ENCODE measurements around the gene PAFAH2. TPM values are rescaled to one million over a fixed set of nuclear protein-coding genes. Genes with fewer than 3 reads are reported as not detected.

The PAFAH2 gene
- total and polyA plus RNA-seq, 4 donors, result 9.0 to 13.8 (median 10.8) TPM

DNA sequence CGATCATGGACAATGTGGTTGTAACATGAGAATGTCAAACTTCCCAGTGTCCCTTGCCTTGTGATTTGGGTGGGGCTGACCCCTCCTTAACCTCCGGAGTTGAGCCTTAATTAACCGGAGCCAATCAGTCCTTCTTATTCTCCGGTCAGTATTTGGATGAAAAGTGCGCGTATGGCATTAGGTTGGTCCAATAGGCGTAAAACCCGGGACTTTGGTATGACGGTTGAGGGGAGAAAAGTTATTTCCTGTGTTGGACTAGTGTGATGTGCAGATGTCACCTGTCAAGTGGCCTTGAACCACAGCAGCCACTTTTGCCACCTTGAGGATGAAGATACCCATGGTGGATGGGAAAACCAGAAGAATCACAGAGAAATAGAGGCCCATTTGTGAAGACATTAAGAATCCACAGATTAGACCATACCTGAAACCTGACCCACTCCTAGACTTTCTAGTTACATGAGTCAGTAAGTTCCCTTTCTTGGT is 5.1 kb downstream of the PAFAH2 start (continued):
- TF ChIP-seq, protein P1, sequence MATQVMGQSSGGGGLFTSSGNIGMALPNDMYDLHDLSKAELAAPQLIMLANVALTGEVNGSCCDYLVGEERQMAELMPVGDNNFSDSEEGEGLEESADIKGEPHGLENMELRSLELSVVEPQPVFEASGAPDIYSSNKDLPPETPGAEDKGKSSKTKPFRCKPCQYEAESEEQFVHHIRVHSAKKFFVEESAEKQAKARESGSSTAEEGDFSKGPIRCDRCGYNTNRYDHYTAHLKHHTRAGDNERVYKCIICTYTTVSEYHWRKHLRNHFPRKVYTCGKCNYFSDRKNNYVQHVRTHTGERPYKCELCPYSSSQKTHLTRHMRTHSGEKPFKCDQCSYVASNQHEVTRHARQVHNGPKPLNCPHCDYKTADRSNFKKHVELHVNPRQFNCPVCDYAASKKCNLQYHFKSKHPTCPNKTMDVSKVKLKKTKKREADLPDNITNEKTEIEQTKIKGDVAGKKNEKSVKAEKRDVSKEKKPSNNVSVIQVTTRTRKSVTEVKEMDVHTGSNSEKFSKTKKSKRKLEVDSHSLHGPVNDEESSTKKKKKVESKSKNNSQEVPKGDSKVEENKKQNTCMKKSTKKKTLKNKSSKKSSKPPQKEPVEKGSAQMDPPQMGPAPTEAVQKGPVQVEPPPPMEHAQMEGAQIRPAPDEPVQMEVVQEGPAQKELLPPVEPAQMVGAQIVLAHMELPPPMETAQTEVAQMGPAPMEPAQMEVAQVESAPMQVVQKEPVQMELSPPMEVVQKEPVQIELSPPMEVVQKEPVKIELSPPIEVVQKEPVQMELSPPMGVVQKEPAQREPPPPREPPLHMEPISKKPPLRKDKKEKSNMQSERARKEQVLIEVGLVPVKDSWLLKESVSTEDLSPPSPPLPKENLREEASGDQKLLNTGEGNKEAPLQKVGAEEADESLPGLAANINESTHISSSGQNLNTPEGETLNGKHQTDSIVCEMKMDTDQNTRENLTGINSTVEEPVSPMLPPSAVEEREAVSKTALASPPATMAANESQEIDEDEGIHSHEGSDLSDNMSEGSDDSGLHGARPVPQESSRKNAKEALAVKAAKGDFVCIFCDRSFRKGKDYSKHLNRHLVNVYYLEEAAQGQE (IDR thresholded peaks at IDR 0.05), result no peak

DNA sequence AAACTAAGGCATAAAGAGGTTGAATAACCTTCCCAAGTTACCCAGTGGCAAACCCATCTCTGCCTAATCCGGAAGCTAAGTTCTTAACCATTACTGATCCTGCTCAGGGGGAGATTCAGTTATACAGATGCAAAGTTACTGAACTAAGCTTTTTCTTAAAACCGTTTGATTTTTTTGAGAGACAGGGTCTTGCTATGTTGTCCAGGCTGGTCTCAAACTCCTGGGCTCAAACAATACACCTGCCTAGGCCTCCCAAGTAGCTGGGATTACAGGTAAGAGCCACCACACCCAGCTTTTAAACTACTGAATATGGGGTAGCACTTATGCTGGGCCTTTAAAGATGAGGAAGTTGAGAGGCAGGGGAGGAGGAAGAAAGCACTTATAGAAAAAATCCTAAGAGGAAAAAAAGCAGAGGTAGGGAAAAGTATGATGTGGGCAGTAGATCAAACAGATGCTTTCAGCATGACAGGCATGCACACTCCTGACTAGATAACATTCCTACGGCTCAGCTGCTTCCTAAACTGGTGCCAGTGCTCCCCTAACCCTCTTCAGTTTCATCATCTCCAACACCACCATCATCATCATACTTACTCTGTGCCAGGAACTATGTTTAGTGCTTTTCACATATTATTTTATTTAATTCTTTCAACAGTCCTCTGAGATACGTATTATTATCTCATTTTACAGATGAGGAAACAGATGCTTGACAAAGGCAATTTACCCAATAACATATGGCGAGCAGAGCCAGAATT is 5.8 kb downstream of the PAFAH2 start:
- Histone ChIP-seq H3K4me1 (ENCODE audit: control insufficient read depth in 4 of 4, insufficient read depth in 4 of 4, low read length in 3 of 4) (peaks cover 2 to 8% (median 6%) of the 10 kb centered on the region in 4 donors), H3K9me3 (ENCODE audit: control insufficient read depth in 4 of 4, low read length in 3 of 4) (no peaks in the 10 kb centered on the region)
- 91% methylated on average over 5 of the region's 5 CpGs for WGBS

DNA sequence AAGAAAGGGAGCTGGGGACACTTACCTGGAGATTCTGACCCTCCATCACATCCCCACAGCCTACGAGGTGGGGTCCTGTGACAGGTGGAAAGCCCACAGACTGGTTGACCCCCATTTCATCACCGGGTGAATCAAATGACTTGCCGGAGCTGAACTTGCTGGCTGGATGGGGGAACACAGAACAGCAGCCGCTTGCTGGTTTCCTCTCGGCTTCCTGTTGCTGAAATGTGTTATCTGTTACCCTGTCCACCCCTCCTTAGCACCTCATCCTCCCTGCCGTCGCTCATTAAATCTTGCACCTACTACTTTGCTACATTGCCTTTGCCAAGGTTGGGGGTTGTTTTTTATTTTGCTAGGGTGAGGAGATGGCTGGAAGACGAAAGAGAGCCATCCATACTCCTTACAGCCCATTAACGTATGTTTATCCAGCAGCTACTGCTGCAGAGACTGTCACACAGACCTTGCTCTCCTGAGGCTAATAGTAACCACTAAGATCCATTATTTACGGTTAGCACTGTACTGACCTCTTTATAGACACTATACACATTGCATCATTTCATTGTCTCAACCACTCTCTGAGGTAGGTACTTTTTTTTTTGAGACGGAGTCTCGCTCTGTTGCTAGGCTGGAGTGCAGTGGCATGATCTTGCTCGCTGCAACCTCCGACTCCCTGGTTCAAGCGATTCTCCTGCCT is 7.0 kb downstream of the PAFAH2 start:
- no peak overlapping the region for H3K27ac ChIP-seq (ENCODE audit: low read depth in 1 of 2, low read length in 2 of 2)
- H3K9me3 ChIP-seq (ENCODE audit: control insufficient read depth in 4 of 4, low read length in 3 of 4), result no peaks in the 10 kb centered on the region
- H3K27me3 ChIP-seq (ENCODE audit: control insufficient read depth in 4 of 4, insufficient read depth in 4 of 4, low read length in 3 of 4), result no peaks in the 10 kb centered on the region
- H3K4me1 ChIP-seq (ENCODE audit: control insufficient read depth in 4 of 4, insufficient read depth in 4 of 4, low read length in 3 of 4), result peaks cover 0 to 2% (median 0%) of the 10 kb centered on the region in 4 donors
- 81% methylated on average over 15 of the region's 15 CpGs for WGBS
- no peak overlapping the region for H3K4me3 ChIP-seq (ENCODE audit: low read depth in 1 of 3, low read length in 3 of 3)
- DNase-seq (ENCODE audit: low spot score), result no peak
- no peak overlapping the region for H3K9ac ChIP-seq (ENCODE audit: low read depth in 1 of 2, low read length in 2 of 2)
- peaks cover 0 to 21% (median 2%) of the 10 kb centered on the region in 4 donors for H3K36me3 ChIP-seq (ENCODE audit: control insufficient read depth in 4 of 4, insufficient read depth in 3 of 4, low read depth in 1 of 4, low read length in 3 of 4)
- no peak for TF ChIP-seq YY1 (IDR thresholded peaks at IDR 0.05)
- TF ChIP-seq GABPA (IDR thresholded peaks at IDR 0.05 in 1 of 2, conservative IDR thresholded peaks at IDR 0.05 in 1 of 2), result no peak
- TF ChIP-seq EGR1 (IDR thresholded peaks at IDR 0.05; ENCODE audit: low read depth in 2 of 2), result no peak
- TF ChIP-seq RAD21 (IDR thresholded peaks at IDR 0.05), result no peak
- TF ChIP-seq, protein P2, sequence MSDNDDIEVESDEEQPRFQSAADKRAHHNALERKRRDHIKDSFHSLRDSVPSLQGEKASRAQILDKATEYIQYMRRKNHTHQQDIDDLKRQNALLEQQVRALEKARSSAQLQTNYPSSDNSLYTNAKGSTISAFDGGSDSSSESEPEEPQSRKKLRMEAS (IDR thresholded peaks at IDR 0.05), result no peak
- no peak for TF ChIP-seq RXRA (IDR thresholded peaks at IDR 0.05)
- TF ChIP-seq, protein P3, sequence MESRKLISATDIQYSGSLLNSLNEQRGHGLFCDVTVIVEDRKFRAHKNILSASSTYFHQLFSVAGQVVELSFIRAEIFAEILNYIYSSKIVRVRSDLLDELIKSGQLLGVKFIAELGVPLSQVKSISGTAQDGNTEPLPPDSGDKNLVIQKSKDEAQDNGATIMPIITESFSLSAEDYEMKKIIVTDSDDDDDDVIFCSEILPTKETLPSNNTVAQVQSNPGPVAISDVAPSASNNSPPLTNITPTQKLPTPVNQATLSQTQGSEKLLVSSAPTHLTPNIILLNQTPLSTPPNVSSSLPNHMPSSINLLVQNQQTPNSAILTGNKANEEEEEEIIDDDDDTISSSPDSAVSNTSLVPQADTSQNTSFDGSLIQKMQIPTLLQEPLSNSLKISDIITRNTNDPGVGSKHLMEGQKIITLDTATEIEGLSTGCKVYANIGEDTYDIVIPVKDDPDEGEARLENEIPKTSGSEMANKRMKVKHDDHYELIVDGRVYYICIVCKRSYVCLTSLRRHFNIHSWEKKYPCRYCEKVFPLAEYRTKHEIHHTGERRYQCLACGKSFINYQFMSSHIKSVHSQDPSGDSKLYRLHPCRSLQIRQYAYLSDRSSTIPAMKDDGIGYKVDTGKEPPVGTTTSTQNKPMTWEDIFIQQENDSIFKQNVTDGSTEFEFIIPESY (IDR thresholded peaks at IDR 0.05), result no peak
- TF ChIP-seq FOXA1 (IDR thresholded peaks at IDR 0.05), result no peak
- TF ChIP-seq, protein P4, sequence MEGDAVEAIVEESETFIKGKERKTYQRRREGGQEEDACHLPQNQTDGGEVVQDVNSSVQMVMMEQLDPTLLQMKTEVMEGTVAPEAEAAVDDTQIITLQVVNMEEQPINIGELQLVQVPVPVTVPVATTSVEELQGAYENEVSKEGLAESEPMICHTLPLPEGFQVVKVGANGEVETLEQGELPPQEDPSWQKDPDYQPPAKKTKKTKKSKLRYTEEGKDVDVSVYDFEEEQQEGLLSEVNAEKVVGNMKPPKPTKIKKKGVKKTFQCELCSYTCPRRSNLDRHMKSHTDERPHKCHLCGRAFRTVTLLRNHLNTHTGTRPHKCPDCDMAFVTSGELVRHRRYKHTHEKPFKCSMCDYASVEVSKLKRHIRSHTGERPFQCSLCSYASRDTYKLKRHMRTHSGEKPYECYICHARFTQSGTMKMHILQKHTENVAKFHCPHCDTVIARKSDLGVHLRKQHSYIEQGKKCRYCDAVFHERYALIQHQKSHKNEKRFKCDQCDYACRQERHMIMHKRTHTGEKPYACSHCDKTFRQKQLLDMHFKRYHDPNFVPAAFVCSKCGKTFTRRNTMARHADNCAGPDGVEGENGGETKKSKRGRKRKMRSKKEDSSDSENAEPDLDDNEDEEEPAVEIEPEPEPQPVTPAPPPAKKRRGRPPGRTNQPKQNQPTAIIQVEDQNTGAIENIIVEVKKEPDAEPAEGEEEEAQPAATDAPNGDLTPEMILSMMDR (IDR thresholded peaks at IDR 0.05; ENCODE audit: low read depth, low read length, missing input control), result no peak
- TF ChIP-seq TAF1 (conservative IDR thresholded peaks at IDR 0.05), result no peak
- TF ChIP-seq HNF4G (IDR thresholded peaks at IDR 0.05), result no peak
- no peak for TF ChIP-seq NR2F2 (IDR thresholded peaks at IDR 0.05)
- TF ChIP-seq FOXA2 (IDR thresholded peaks at IDR 0.05), result no peak
- no peak for TF ChIP-seq JUND (IDR thresholded peaks at IDR 0.05)
- TF ChIP-seq, protein P5, sequence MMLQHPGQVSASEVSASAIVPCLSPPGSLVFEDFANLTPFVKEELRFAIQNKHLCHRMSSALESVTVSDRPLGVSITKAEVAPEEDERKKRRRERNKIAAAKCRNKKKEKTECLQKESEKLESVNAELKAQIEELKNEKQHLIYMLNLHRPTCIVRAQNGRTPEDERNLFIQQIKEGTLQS (IDR thresholded peaks at IDR 0.05), result no peak
- TF ChIP-seq HNF4A (conservative IDR thresholded peaks at IDR 0.05), result no peak
- TF ChIP-seq SP1 (IDR thresholded peaks at IDR 0.05), result no peak

More for the DNA sequence above, 5.8 kb downstream of the PAFAH2 start:
- no peak overlapping the region for H3K4me3 ChIP-seq (ENCODE audit: low read depth in 1 of 3, low read length in 3 of 3)
- H3K27me3 ChIP-seq (ENCODE audit: control insufficient read depth in 4 of 4, insufficient read depth in 4 of 4, low read length in 3 of 4), result no peaks in the 10 kb centered on the region
- H3K9ac ChIP-seq (ENCODE audit: low read depth in 1 of 2, low read length in 2 of 2), result no peak overlapping the region
- no peak for DNase-seq (ENCODE audit: low spot score)
- peaks cover 0 to 18% (median 2%) of the 10 kb centered on the region in 4 donors for H3K36me3 ChIP-seq (ENCODE audit: control insufficient read depth in 4 of 4, insufficient read depth in 3 of 4, low read depth in 1 of 4, low read length in 3 of 4)
- H3K27ac ChIP-seq (ENCODE audit: low read depth in 1 of 2, low read length in 2 of 2), result no peak overlapping the region
- TF ChIP-seq HNF4A (conservative IDR thresholded peaks at IDR 0.05) (no peak), RXRA (IDR thresholded peaks at IDR 0.05) (no peak), RAD21 (IDR thresholded peaks at IDR 0.05) (no peak), FOXA1 (IDR thresholded peaks at IDR 0.05) (no peak), TAF1 (conservative IDR thresholded peaks at IDR 0.05) (no peak)

Data from liver (tissue), 9 donors.